Glutamatergic neuron (in vitro differentiated cells): ENCODE data around the gene ZBTB43. TPM values are rescaled to one million over a fixed set of nuclear protein-coding genes. Genes with fewer than 3 reads are reported as not detected.

Source experiments
- DNase-seq: peaks from one replicate; pipeline ENCODE4 v3.0.0; 2022
- H3K27ac Mint-ChIP-seq: one replicate; pipeline ENCODE4 v1.8.0; 2020; ENCODE audit warnings: mild to moderate bottlenecking, mixed read lengths, inconsistent platforms; ENCODE audit not compliant: unreplicated experiment
- H3K27me3 Mint-ChIP-seq: one replicate; pipeline ENCODE4 v1.8.0; 2020; ENCODE audit warnings: mild to moderate bottlenecking, moderate library complexity, mixed read lengths, inconsistent platforms; ENCODE audit not compliant: unreplicated experiment
- H3K36me3 Mint-ChIP-seq: one replicate; pipeline ENCODE4 v1.8.0; 2020; ENCODE audit warnings: mild to moderate bottlenecking, mixed read lengths, inconsistent platforms; ENCODE audit not compliant: unreplicated experiment
- H3K4me1 Mint-ChIP-seq: one replicate; pipeline ENCODE4 v1.8.0; 2020; ENCODE audit warnings: mild to moderate bottlenecking, low read depth, mixed read lengths, inconsistent platforms; ENCODE audit not compliant: unreplicated experiment
- H3K4me3 Mint-ChIP-seq: one replicate; pipeline ENCODE4 v1.8.0; 2020; ENCODE audit warnings: mild to moderate bottlenecking, mixed read lengths, inconsistent platforms; ENCODE audit not compliant: unreplicated experiment
- H3K9me3 Mint-ChIP-seq: one replicate; pipeline ENCODE4 v1.8.0; 2020; ENCODE audit warnings: mild to moderate bottlenecking, moderate library complexity, mixed read lengths, inconsistent platforms; ENCODE audit not compliant: unreplicated experiment
- CTCF ChIP-seq: fragments of 200-600 bp; sonication (generic); IDR thresholded peaks from one replicate; pipeline ENCODE4 v1.5.0; 2021; ENCODE audit not compliant: partially characterized antibody, unreplicated experiment
- total RNA-seq: library from RNA; stranded (reverse); fragmentation: NEBNext Ultra II Directional; extraction: Animal tissue kit (Norgen Biotek cat#: 25700); gene quantifications from one replicate; pipeline ENCODE4 v1.2.1, GENCODE V29; 2021; ENCODE audit not compliant: unreplicated experiment

Gene ZBTB43
- total RNA-seq, 1 donor from 2014 or later: 16.8 TPM

- Mint-ChIP-seq H3K4me3 (no peak overlapping the region), H3K27me3 (no peaks in the 10 kb centered on the region), H3K4me1 (peaks cover 7% of the 10 kb centered on the region), H3K27ac (no peak overlapping the region), H3K9me3 (no peaks in the 10 kb centered on the region), H3K36me3 (no peaks in the 10 kb centered on the region)
- DNase-seq: no peak
- TF ChIP-seq CTCF: no peak
Measured at GRCh38 chr9:126869368-126869767, 64.5 kb downstream of the ZBTB43 start.

- no peak overlapping the region for H3K4me3 Mint-ChIP-seq
- DNase-seq: no peak
- no peaks in the 10 kb centered on the region for H3K36me3 Mint-ChIP-seq
- TF ChIP-seq CTCF: no peak
- H3K27ac Mint-ChIP-seq: no peak overlapping the region
- peaks cover 3% of the 10 kb centered on the region for H3K9me3 Mint-ChIP-seq
- H3K4me1 Mint-ChIP-seq: peaks cover 11% of the 10 kb centered on the region
- H3K27me3 Mint-ChIP-seq: no peaks in the 10 kb centered on the region
Measured at GRCh38 chr9:126872516-126872915, 67.7 kb downstream of the ZBTB43 start.

- no peak for TF ChIP-seq CTCF
- no peak for DNase-seq
- H3K9me3 Mint-ChIP-seq: peaks cover 3% of the 10 kb centered on the region
- no peaks in the 10 kb centered on the region for H3K27me3 Mint-ChIP-seq
- no peak overlapping the region for H3K4me3 Mint-ChIP-seq
- H3K4me1 Mint-ChIP-seq: peaks cover 6% of the 10 kb centered on the region
- peaks cover 9% of the 10 kb centered on the region for H3K36me3 Mint-ChIP-seq
- H3K27ac Mint-ChIP-seq: no peak overlapping the region
Measured at GRCh38 chr9:126874546-126875314, 69.9 kb downstream of the ZBTB43 start.

- H3K36me3 Mint-ChIP-seq: peaks cover 11% of the 10 kb centered on the region
- no peak for TF ChIP-seq CTCF
- peaks cover 14% of the 10 kb centered on the region for H3K4me1 Mint-ChIP-seq
- peak overlapping the region; percentile 62 for H3K27ac Mint-ChIP-seq
- no peak overlapping the region for H3K4me3 Mint-ChIP-seq
- H3K27me3 Mint-ChIP-seq: no peaks in the 10 kb centered on the region
- DNase-seq: no peak
- peaks cover 3% of the 10 kb centered on the region for H3K9me3 Mint-ChIP-seq
Measured at GRCh38 chr9:126875756-126876510, 71.1 kb downstream of the ZBTB43 start.

- H3K27me3 Mint-ChIP-seq: no peaks in the 10 kb centered on the region
- no peak for TF ChIP-seq CTCF
- peaks cover 3% of the 10 kb centered on the region for H3K9me3 Mint-ChIP-seq
- peaks cover 11% of the 10 kb centered on the region for H3K36me3 Mint-ChIP-seq
- no peak overlapping the region for H3K4me3 Mint-ChIP-seq
- H3K27ac Mint-ChIP-seq: no peak overlapping the region
- H3K4me1 Mint-ChIP-seq: peaks cover 14% of the 10 kb centered on the region
- DNase-seq: no peak
Measured at GRCh38 chr9:126876531-126876930, 71.7 kb downstream of the ZBTB43 start.
